ENCODE data around the gene LARGE1. TPM values are rescaled to one million over a fixed set of nuclear protein-coding genes. Genes with fewer than 3 reads are reported as not detected.

The LARGE1 gene
- total RNA-seq, 4 donors from 2014 or later, result 18.7 to 82.1 (median 39.2) TPM

GRCh38 chr22:33518405-33518804, 401.9 kb downstream of the LARGE1 start:
- Histone ChIP-seq H3K27me3 (no peaks in the 10 kb centered on the region), H3K36me3 (no peaks in the 10 kb centered on the region), H3K4me3 (no peak overlapping the region), H3K27ac (no peak overlapping the region), H3K4me1 (no peaks in the 10 kb centered on the region), H3K9me3 (peaks cover 0 to 4% of the 10 kb centered on the region in 2 donors)
- no peak for TF ChIP-seq POLR2A (IDR thresholded peaks at IDR 0.05)
- TF ChIP-seq CTCF (IDR thresholded peaks at IDR 0.05), result no peak
- no peak for DNase-seq
- intact Hi-C loops (cut with DNase I; ENCODE audit: low total_unique reads), result no loop called here

GRCh38 chr22:33515795-33516194, 404.5 kb downstream of the LARGE1 start:
- H3K4me3 ChIP-seq, result no peak overlapping the region
- TF ChIP-seq CTCF (IDR thresholded peaks at IDR 0.05) (no peak), POLR2A (IDR thresholded peaks at IDR 0.05) (no peak)
- no peak overlapping the region for H3K27ac ChIP-seq
- no peaks in the 10 kb centered on the region for H3K27me3 ChIP-seq
- no peak for DNase-seq
- no peaks in the 10 kb centered on the region for H3K4me1 ChIP-seq
- no peaks in the 10 kb centered on the region for H3K36me3 ChIP-seq
- intact Hi-C loops (cut with DNase I; ENCODE audit: low total_unique reads), result no loop called here
- H3K9me3 ChIP-seq, result no peaks in the 10 kb centered on the region

- DNase-seq, result no peak
- Histone ChIP-seq H3K36me3 (no peaks in the 10 kb centered on the region), H3K27ac (no peak overlapping the region), H3K4me1 (no peaks in the 10 kb centered on the region), H3K4me3 (no peak overlapping the region), H3K9me3 (no peaks in the 10 kb centered on the region), H3K27me3 (no peaks in the 10 kb centered on the region)
- TF ChIP-seq POLR2A (IDR thresholded peaks at IDR 0.05) (no peak), CTCF (IDR thresholded peaks at IDR 0.05) (no peak)
- intact Hi-C loops (cut with DNase I; ENCODE audit: low total_unique reads), result no loop called here
These were observed 406.6 kb downstream of the LARGE1 start for GRCh38 chr22:33513388-33514338.

- DNase-seq, result no peak
- no peaks in the 10 kb centered on the region for H3K36me3 ChIP-seq
- no peaks in the 10 kb centered on the region for H3K9me3 ChIP-seq
- intact Hi-C loops (cut with DNase I; ENCODE audit: low total_unique reads), result no loop called here
- H3K27me3 ChIP-seq, result no peaks in the 10 kb centered on the region
- H3K4me1 ChIP-seq, result no peaks in the 10 kb centered on the region
- H3K27ac ChIP-seq, result no peak overlapping the region
- TF ChIP-seq POLR2A (IDR thresholded peaks at IDR 0.05), result no peak
- TF ChIP-seq CTCF (IDR thresholded peaks at IDR 0.05), result no peak
- no peak overlapping the region for H3K4me3 ChIP-seq
These were observed 407.4 kb downstream of the LARGE1 start for GRCh38 chr22:33512908-33513307.

- no peak for DNase-seq
- no peaks in the 10 kb centered on the region for H3K4me1 ChIP-seq
- intact Hi-C loops (cut with DNase I; ENCODE audit: low total_unique reads), result no loop called here
- H3K27ac ChIP-seq, result no peak overlapping the region
- no peak overlapping the region for H3K4me3 ChIP-seq
- no peaks in the 10 kb centered on the region for H3K9me3 ChIP-seq
- TF ChIP-seq CTCF (IDR thresholded peaks at IDR 0.05) (no peak), POLR2A (IDR thresholded peaks at IDR 0.05) (no peak)
- H3K27me3 ChIP-seq, result no peaks in the 10 kb centered on the region
- no peaks in the 10 kb centered on the region for H3K36me3 ChIP-seq
These were observed 409.8 kb downstream of the LARGE1 start for GRCh38 chr22:33510429-33510904.

All from uterus (tissue), 4 donors.